ENCODE data around the gene DRAP1.

DRAP1 gene

GRCh38 chr11:65919141-65919572, at the start of gene DRAP1:
Gene DRAP1 (plus strand): TSS chr11:65919426. CDS start chr11:65919502, 76 bp downstream.
- DNase-seq (ENCODE audit: extremely low spot score, insufficient read length, low read depth) (peak; percentile 97), FAIRE-seq (peak; percentile 73)

GRCh38 chr11:65869643-65870306, 49.5 kb upstream of the DRAP1 start:
- FAIRE-seq (no peak), DNase-seq (ENCODE audit: extremely low spot score, insufficient read length, low read depth) (no peak)

GRCh38 chr11:65870307-65870658, 48.9 kb upstream of the DRAP1 start:
- no peak for DNase-seq (ENCODE audit: extremely low spot score, insufficient read length, low read depth)
- no peak for FAIRE-seq

- DNase-seq (ENCODE audit: extremely low spot score, insufficient read length, low read depth) (no peak), FAIRE-seq (no peak)
Observed at GRCh38 chr11:65870706-65871681, 48.2 kb upstream of the DRAP1 start.

- FAIRE-seq (no peak), DNase-seq (ENCODE audit: extremely low spot score, insufficient read length, low read depth) (no peak)
Observed at GRCh38 chr11:65871811-65872548, 47.2 kb upstream of the DRAP1 start.

GRCh38 chr11:65872586-65873317, 46.5 kb upstream of the DRAP1 start, which contains the start of gene EFEMP2:
Gene EFEMP2 (minus strand): TSS chr11:65872800. CDS start chr11:65872354, 446 bp downstream.
- FAIRE-seq, result no peak
- no peak for DNase-seq (ENCODE audit: extremely low spot score, insufficient read length, low read depth)

- FAIRE-seq (peak; percentile 97), DNase-seq (ENCODE audit: extremely low spot score, insufficient read length, low read depth) (peak; percentile 90)
Observed at GRCh38 chr11:65873318-65874156, 45.7 kb upstream of the DRAP1 start.

GRCh38 chr11:65879617-65880016, 39.6 kb upstream of the DRAP1 start, which contains the start of gene CTSW:
Gene CTSW (plus strand): TSS chr11:65879837. CDS start chr11:65879855, 18 bp downstream.
- FAIRE-seq, result no peak
- no peak for DNase-seq (ENCODE audit: extremely low spot score, insufficient read length, low read depth)

- FAIRE-seq, result no peak
- no peak for DNase-seq (ENCODE audit: extremely low spot score, insufficient read length, low read depth)
Observed at GRCh38 chr11:65880027-65880426, 39.2 kb upstream of the DRAP1 start.

GRCh38 chr11:65880844-65881421, 38.3 kb upstream of the DRAP1 start:
- FAIRE-seq (no peak), DNase-seq (ENCODE audit: extremely low spot score, insufficient read length, low read depth) (no peak)

- FAIRE-seq (no peak), DNase-seq (ENCODE audit: extremely low spot score, insufficient read length, low read depth) (no peak)
Observed at GRCh38 chr11:65882120-65883057, 36.8 kb upstream of the DRAP1 start.

GRCh38 chr11:65883058-65883761, 36.0 kb upstream of the DRAP1 start:
- no peak for DNase-seq (ENCODE audit: extremely low spot score, insufficient read length, low read depth)

GRCh38 chr11:65883786-65884715, 35.2 kb upstream of the DRAP1 start:
- DNase-seq (ENCODE audit: extremely low spot score, insufficient read length, low read depth), result no peak
- no peak for FAIRE-seq

More at GRCh38 chr11:65883058-65883761, 36.0 kb upstream of the DRAP1 start:
- no peak for FAIRE-seq

GRCh38 chr11:65884716-65885092, 34.5 kb upstream of the DRAP1 start:
- peak; percentile 72 for DNase-seq (ENCODE audit: extremely low spot score, insufficient read length, low read depth)
- peak; percentile 84 for FAIRE-seq

GRCh38 chr11:65885231-65885630, 34.0 kb upstream of the DRAP1 start:
- FAIRE-seq (no peak), DNase-seq (ENCODE audit: extremely low spot score, insufficient read length, low read depth) (no peak)
